GM23338 (cell line): Measurements from ENCODE around the gene TMEM135. TPM values are rescaled to one million over a fixed set of nuclear protein-coding genes. Genes with fewer than 3 reads are reported as not detected.
"Not testable (repeated sequence)": the region's sequence is repeated elsewhere in the genome, so short reads cannot be mapped to it uniquely, and the experiment has no call there.

ENCODE experiments used
- ATAC-seq: fragments of 200-7000 bp; cut with Tn5 transposase; 3 replicates; pipeline ENCODE4 v1.9.1; 2020
- DNase-seq: peaks from one replicate; pipeline ENCODE4 v3.0.0-alpha.2; 2015; ENCODE audit warnings: low spot score
- H2AFZ ChIP-seq: fragments of 200-600 bp; sonication (generic); 2 replicates; pipeline ENCODE4 v1.8.0; 2016; ENCODE audit warnings: antibody characterized with exemption, mild to moderate bottlenecking, moderate library complexity
- H3F3A ChIP-seq: fragments of 200-600 bp; sonication (generic); replicated peaks from 2 replicates; pipeline ENCODE4 v1.8.0; 2017; ENCODE audit warnings: antibody characterized with exemption, mixed run types, low read depth
- H3K27ac ChIP-seq: fragments of 200-600 bp; sonication (generic); 2 replicates; pipeline ENCODE4 v1.6.1; 2016; ENCODE audit warnings: low read depth
- H3K27me3 ChIP-seq: fragments of 200-600 bp; sonication (generic); 2 replicates; pipeline ENCODE4 v1.8.0; 2016; ENCODE audit warnings: mild to moderate bottlenecking, mixed run types, moderate library complexity; ENCODE audit not compliant: insufficient read depth
- H3K36me3 ChIP-seq: fragments of 200-600 bp; sonication (generic); 2 replicates; pipeline ENCODE4 v1.8.0; 2016; ENCODE audit warnings: mild to moderate bottlenecking; ENCODE audit not compliant: insufficient read depth
- H3K4me1 ChIP-seq: fragments of 200-600 bp; sonication (generic); 2 replicates; pipeline ENCODE4 v1.8.0; 2016; ENCODE audit warnings: mild to moderate bottlenecking, moderate library complexity; ENCODE audit not compliant: insufficient read depth
- H3K4me2 ChIP-seq: fragments of 200-600 bp; sonication (generic); 2 replicates; pipeline ENCODE4 v1.7.1; 2017; ENCODE audit warnings: mixed run types
- H3K4me3 ChIP-seq: fragments of 200-600 bp; sonication (generic); 2 replicates; pipeline ENCODE4 v1.6.1; 2016; ENCODE audit warnings: mixed run types
- H3K79me2 ChIP-seq: fragments of 200-600 bp; sonication (generic); replicated peaks from 2 replicates; pipeline ENCODE4 v1.8.0; 2017; ENCODE audit warnings: mild to moderate bottlenecking; ENCODE audit not compliant: insufficient read depth
- H3K9me2 ChIP-seq: fragments of 200-600 bp; sonication (generic); 2 replicates; pipeline ENCODE4 v1.8.0; 2017; ENCODE audit not compliant: insufficient read depth
- H4K20me1 ChIP-seq: fragments of 200-600 bp; sonication (generic); replicated peaks from 2 replicates; pipeline ENCODE4 v1.8.0; 2017; ENCODE audit warnings: mild to moderate bottlenecking; ENCODE audit not compliant: insufficient read depth
- H3K27ac Mint-ChIP-seq: 2 replicates; pipeline ENCODE4 v1.8.0; 2020; ENCODE audit warnings: inconsistent platforms, mild to moderate bottlenecking, moderate library complexity, mixed read lengths
- H3K27me3 Mint-ChIP-seq: 3 replicates; pipeline ENCODE4 v1.8.0; 2022; ENCODE audit warnings: low read depth, mild to moderate bottlenecking, moderate library complexity, mixed read lengths, inconsistent platforms; ENCODE audit not compliant: insufficient read depth, poor library complexity
- H3K36me3 Mint-ChIP-seq: 3 replicates; pipeline ENCODE4 v1.8.0; 2021; ENCODE audit warnings: low read depth, mild to moderate bottlenecking, inconsistent platforms, moderate library complexity, mixed read lengths
- H3K4me1 Mint-ChIP-seq: 3 replicates; pipeline ENCODE4 v1.8.0; 2020; ENCODE audit warnings: mild to moderate bottlenecking, inconsistent platforms, mixed read lengths
- H3K4me3 Mint-ChIP-seq: 3 replicates; pipeline ENCODE4 v1.8.0; 2021; ENCODE audit warnings: moderate library complexity, mild to moderate bottlenecking, inconsistent platforms, mixed read lengths
- H3K9me3 Mint-ChIP-seq: 3 replicates; pipeline ENCODE4 v1.8.0; 2020; ENCODE audit warnings: moderate library complexity, mild to moderate bottlenecking, inconsistent platforms, mixed read lengths
- CREB1 ChIP-seq: fragments of 250-450 bp; sonication (Bioruptor Pico); IDR thresholded peaks from 2 replicates; pipeline ENCODE4 v1.5.0; 2020; ENCODE audit warnings: low read depth, mild to moderate bottlenecking, moderate library complexity
- CTCF ChIP-seq, 2 experiments: fragments of 200-600 bp in 1 of 2; sonication (generic) in 1 of 2; conservative IDR thresholded peaks; 2 replicates each; pipeline versions ENCODE4 v1.5.1 to v1.6.1; 2016 to 2017; ENCODE audit warnings: antibody characterized with exemption in 2 of 2, low read depth in 2 of 2, mild to moderate bottlenecking in 2 of 2, moderate library complexity in 1 of 2
- EZH2 ChIP-seq: fragments of 200-600 bp; sonication (generic); IDR thresholded peaks from one replicate; pipeline ENCODE4 v1.8.0; 2017; ENCODE audit warnings: antibody characterized with exemption, mild to moderate bottlenecking, low read depth; ENCODE audit not compliant: unreplicated experiment
- EZH2phosphoT487 ChIP-seq: fragments of 200-600 bp; sonication (generic); IDR thresholded peaks from one replicate; pipeline ENCODE4 v1.8.1; 2018; ENCODE audit warnings: antibody characterized with exemption; ENCODE audit not compliant: unreplicated experiment
- NANOG ChIP-seq: IDR thresholded peaks from 2 replicates; pipeline ENCODE4 v1.6.1; 2016; ENCODE audit warnings: antibody characterized with exemption, borderline replicate concordance
- POLR2AphosphoS5 ChIP-seq: IDR thresholded peaks from 2 replicates; pipeline ENCODE4 v1.6.1; 2016; ENCODE audit warnings: antibody characterized with exemption, low read depth
- STAT1 ChIP-seq: IDR thresholded peaks from one replicate; pipeline ENCODE4 v1.6.1; 2016; ENCODE audit warnings: antibody characterized with exemption; ENCODE audit not compliant: unreplicated experiment
- ZNF331 ChIP-seq: fragments of 250-450 bp; sonication (Bioruptor Pico); IDR thresholded peaks from 2 replicates; pipeline ENCODE4 v1.5.0; 2020; ENCODE audit warnings: low read depth, mild to moderate bottlenecking, moderate library complexity
- ZNF462 ChIP-seq: fragments of 250-450 bp; sonication (Bioruptor Pico); IDR thresholded peaks from 2 replicates; pipeline ENCODE4 v1.5.0; 2020; ENCODE audit warnings: mild to moderate bottlenecking, moderate library complexity
- polyA plus RNA-seq: library from polyadenylated mRNA; unstranded; fragments of >200 nt; fragmentation: Nextera tagmentation; extraction: Ambion mirVana; gene quantifications from 2 replicates; pipeline ENCODE4 v1.2.1, GENCODE V29; 2016
- total RNA-seq: library from RNA; depleted of rRNA; stranded (reverse); fragments of >200 nt; shearing (Covaris generic); gene quantifications from 2 replicates; pipeline ENCODE4 v1.2.3, GENCODE V29; 2014

Gene TMEM135
- total and polyA plus RNA-seq, 2 experiments from 2014 or later = 23.4 to 49.9 TPM

- ATAC-seq (no peak), DNase-seq (no peak)
- Mint-ChIP-seq H3K4me3 (no peak overlapping the region), H3K9me3 (peaks cover 17% of the 10 kb centered on the region; the same call in 2 of the 3 replicates), H3K4me1 (peaks cover 10% of the 10 kb centered on the region), H3K36me3 (peaks cover 10% of the 10 kb centered on the region; the same call in 2 of the 3 replicates), H3K27ac (no peak overlapping the region), H3K27me3 (peaks cover 7% of the 10 kb centered on the region)
- Histone ChIP-seq H3K4me3 (no peak overlapping the region), H2AFZ (no peak overlapping the region), H3K36me3 (no peaks in the 10 kb centered on the region), H3K9me2 (no peaks in the 10 kb centered on the region), H3K27ac (no peak overlapping the region), H3F3A (no peaks in the 10 kb centered on the region), H4K20me1 (no peaks in the 10 kb centered on the region), H3K4me1 (no peaks in the 10 kb centered on the region), H3K79me2 (no peaks in the 10 kb centered on the region), H3K4me2 (no peak overlapping the region), H3K27me3 (no peaks in the 10 kb centered on the region)
- TF ChIP-seq CTCF (conservative IDR thresholded peaks at IDR 0.05; ENCODE audit: low read depth in 2 of 2) = no peak
- no peak for TF ChIP-seq ZNF462
- TF ChIP-seq EZH2phosphoT487 = no peak
- no peak for TF ChIP-seq EZH2
- no peak for TF ChIP-seq CREB1
- TF ChIP-seq POLR2AphosphoS5 = no peak
- no peak for TF ChIP-seq ZNF331 (CRISPR knock-in tag)
- TF ChIP-seq NANOG = no peak
- TF ChIP-seq STAT1 = no peak
These were observed 15.0 kb upstream of the TMEM135 start for GRCh38 chr11:87022738-87023137.

- not testable (repeated sequence) for H3K79me2 ChIP-seq, H3K9me3 Mint-ChIP-seq, H2AFZ ChIP-seq, H3K27ac Mint-ChIP-seq, H3K9me2 ChIP-seq, ATAC-seq, H3K4me1 ChIP-seq, H4K20me1 ChIP-seq, H3K27me3 ChIP-seq, DNase-seq, H3K4me3 ChIP-seq, H3K4me1 Mint-ChIP-seq, H3K36me3 Mint-ChIP-seq, H3K36me3 ChIP-seq, H3K4me3 Mint-ChIP-seq, H3F3A ChIP-seq, H3K4me2 ChIP-seq, H3K27ac ChIP-seq, H3K27me3 Mint-ChIP-seq
These were observed 11.3 kb upstream of the TMEM135 start for GRCh38 chr11:87026415-87026814.
